BJ (cell line): ENCODE measurements around the gene HOXC10. TPM values are rescaled to one million over a fixed set of nuclear protein-coding genes. Genes with fewer than 3 reads are reported as not detected.

Experiments used
- CTCF ChIA-PET: fragments of 350-600 bp; formaldehyde crosslinking; extraction: SDS; loops from one replicate; lab custom pipeline; 2021; ENCODE audit warnings: antibody characterized with exemption, inconsistent platforms; lab: Yijun Ruan, JAX
- POLR2A ChIA-PET: fragments of 300-600 bp; sonication (Branson Sonifier 250); formaldehyde crosslinking; extraction: SDS; loops from one replicate; lab custom pipeline; 2021; ENCODE audit warnings: antibody characterized with exemption; lab: Charles Lee
- DNase-seq: peaks from one replicate; pipeline ENCODE4 v3.0.0-alpha.2; 2011; ENCODE audit warnings: low read depth
- H3K27me3 ChIP-seq: 2 replicates; pipeline ENCODE4 v1.6.0; 2011; ENCODE audit warnings: low read length; ENCODE audit not compliant: control insufficient read depth, insufficient read depth
- H3K36me3 ChIP-seq: 2 replicates; pipeline ENCODE4 v1.5.1; 2011; ENCODE audit warnings: low read length; ENCODE audit not compliant: control insufficient read depth, insufficient read depth
- H3K4me3 ChIP-seq: 2 replicates; pipeline ENCODE4 v1.5.1; 2011; ENCODE audit warnings: low read depth, mild to moderate bottlenecking, control low read depth, low read length
- polyA plus RNA-seq: library from polyadenylated mRNA; depleted of rRNA; stranded (reverse); fragments of >200 nt; gene quantifications from 2 replicates; pipeline ENCODE4 v1.2.3, GENCODE V29; 2011
- TF ChIP-seq, protein P1 (sequence below): IDR thresholded peaks from 2 replicates; pipeline ENCODE4 v1.5.1; 2011; ENCODE audit warnings: low read depth, mild to moderate bottlenecking, control low read depth, inconsistent platforms, low read length, moderate library complexity; ENCODE audit not compliant: insufficient read depth

Gene HOXC10
- polyA plus RNA-seq, 1 experiment = 13.9 TPM

- no peaks in the 10 kb centered on the region for H3K36me3 ChIP-seq
- POLR2A ChIA-PET = no interaction called here
- no peak overlapping the region for H3K4me3 ChIP-seq
- TF ChIP-seq, protein P1, sequence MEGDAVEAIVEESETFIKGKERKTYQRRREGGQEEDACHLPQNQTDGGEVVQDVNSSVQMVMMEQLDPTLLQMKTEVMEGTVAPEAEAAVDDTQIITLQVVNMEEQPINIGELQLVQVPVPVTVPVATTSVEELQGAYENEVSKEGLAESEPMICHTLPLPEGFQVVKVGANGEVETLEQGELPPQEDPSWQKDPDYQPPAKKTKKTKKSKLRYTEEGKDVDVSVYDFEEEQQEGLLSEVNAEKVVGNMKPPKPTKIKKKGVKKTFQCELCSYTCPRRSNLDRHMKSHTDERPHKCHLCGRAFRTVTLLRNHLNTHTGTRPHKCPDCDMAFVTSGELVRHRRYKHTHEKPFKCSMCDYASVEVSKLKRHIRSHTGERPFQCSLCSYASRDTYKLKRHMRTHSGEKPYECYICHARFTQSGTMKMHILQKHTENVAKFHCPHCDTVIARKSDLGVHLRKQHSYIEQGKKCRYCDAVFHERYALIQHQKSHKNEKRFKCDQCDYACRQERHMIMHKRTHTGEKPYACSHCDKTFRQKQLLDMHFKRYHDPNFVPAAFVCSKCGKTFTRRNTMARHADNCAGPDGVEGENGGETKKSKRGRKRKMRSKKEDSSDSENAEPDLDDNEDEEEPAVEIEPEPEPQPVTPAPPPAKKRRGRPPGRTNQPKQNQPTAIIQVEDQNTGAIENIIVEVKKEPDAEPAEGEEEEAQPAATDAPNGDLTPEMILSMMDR = no peak
- H3K27me3 ChIP-seq = no peaks in the 10 kb centered on the region; the same call in none of the 2 replicates
- CTCF ChIA-PET = interaction anchor here (0.9 to 2.3 kb wide), 4 partner anchors 8 to 231 kb away, joined by 3 to 14 read pairs (median 6); partner anchors contain the start of genes HOXC10 and HOXC9
- no peak for DNase-seq
Measured at GRCh38 chr12:53976823-53977595, 7.9 kb upstream of the HOXC10 start.

DNA sequence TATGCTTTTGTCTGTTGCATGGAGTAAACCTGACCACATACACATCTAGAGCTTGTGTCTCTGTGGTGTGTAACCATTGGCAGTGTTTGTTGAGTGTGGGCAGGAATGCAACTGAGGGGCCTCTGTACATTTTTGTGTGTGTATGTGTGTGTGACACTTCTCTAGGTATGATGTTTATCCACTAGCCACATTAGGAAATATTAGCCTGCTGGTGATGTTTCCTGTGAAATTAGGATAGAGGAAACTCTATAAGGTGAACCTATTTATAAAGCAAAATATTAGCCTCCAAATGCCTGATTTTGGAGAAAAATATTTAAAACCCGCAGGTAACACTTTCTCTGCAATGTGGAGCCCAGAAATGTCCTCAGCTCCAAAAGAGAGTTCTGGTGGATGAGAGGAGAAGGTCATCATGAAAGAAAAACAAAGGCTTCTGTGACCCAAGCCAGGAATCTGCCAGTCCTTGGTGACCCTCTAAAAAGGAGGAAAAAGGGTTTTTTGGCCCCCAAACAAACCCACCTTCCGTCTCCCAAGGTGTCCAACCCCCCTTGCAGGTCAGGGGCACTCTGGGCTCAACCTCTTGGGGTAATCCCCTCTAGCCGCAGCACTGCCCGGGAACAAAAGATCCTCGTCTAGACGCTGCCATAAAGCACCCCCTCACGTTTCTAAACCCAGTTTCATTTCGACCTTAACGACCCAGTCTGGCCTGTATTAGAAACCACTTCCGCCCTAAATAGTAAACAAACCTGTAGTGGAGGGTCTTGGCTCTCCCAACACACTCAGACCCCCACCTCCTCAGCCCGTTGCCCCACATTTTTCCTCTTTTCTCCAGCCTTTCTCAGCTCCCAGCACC lies 7.1 kb upstream of the HOXC10 start:
- CTCF ChIA-PET = interaction anchor here (1.7 kb wide), 2 partner anchors 22 to 230 kb away, joined by 4 to 8 read pairs; partner anchors contain the start of gene HOXC9
- no peak for DNase-seq
- TF ChIP-seq, protein P1 = no peak
- H3K36me3 ChIP-seq = no peaks in the 10 kb centered on the region
- POLR2A ChIA-PET = no interaction called here
- H3K27me3 ChIP-seq = no peaks in the 10 kb centered on the region; the same call in none of the 2 replicates
- 0 out of 2 replicates have a peak overlapping the region, but pooled peaks have one; percentile 12 for H3K4me3 ChIP-seq

GRCh38 chr12:53978477-53979356 lies 6.2 kb upstream of the HOXC10 start:
- Histone ChIP-seq H3K27me3 (no peaks in the 10 kb centered on the region), H3K36me3 (no peaks in the 10 kb centered on the region), H3K4me3 (no peak overlapping the region)
- ChIA-PET CTCF (interaction anchor here (0.7 kb wide), 1 partner anchor 234 kb away, joined by 3 read pairs; no protein-coding TSS in a partner anchor), POLR2A (interaction anchor here (0.7 kb wide), 1 partner anchor 346 kb away, joined by 10 read pairs; the partner anchor contains the start of gene COPZ1)
- TF ChIP-seq, protein P1 = no peak
- DNase-seq = peak; percentile 75

- CTCF ChIA-PET = interaction anchor here (0.7 to 2.0 kb wide), 6 partner anchors 8 to 285 kb away, joined by 3 to 8 read pairs (median 3); no protein-coding TSS in a partner anchor
- no peak for DNase-seq
- peak overlapping the region; percentile 46 for H3K4me3 ChIP-seq
- no peaks in the 10 kb centered on the region for H3K27me3 ChIP-seq
- TF ChIP-seq, protein P1 = no peak
- POLR2A ChIA-PET = no interaction called here
- no peaks in the 10 kb centered on the region for H3K36me3 ChIP-seq
Measured at GRCh38 chr12:53980104-53980801, 4.7 kb upstream of the HOXC10 start.
